Right atrium auricular region (tissue), 2 donors: Measurements from ENCODE around the gene DMD. TPM values are rescaled to one million over a fixed set of nuclear protein-coding genes. Genes with fewer than 3 reads are reported as not detected.

Source experiments
- DNase-seq: peaks from one replicate; pipeline ENCODE4 v3.0.0-alpha.2; 2019; ENCODE audit warnings: low spot score
- H3K27ac ChIP-seq, 2 donors: fragments of 200-600 bp; sonication (generic); 1 replicate in 1 of 2; 2 replicates in 1 of 2; pipeline ENCODE4 v1.5.1; 2016 to 2019
- H3K27me3 ChIP-seq, 2 donors: fragments of 200-600 bp; sonication (generic); one replicate each; pipeline versions ENCODE4 v1.5.1 to v1.6.0; 2017 to 2019
- H3K36me3 ChIP-seq: fragments of 200-600 bp; sonication (generic); one replicate; pipeline ENCODE4 v1.5.1; 2016
- H3K4me1 ChIP-seq, 2 donors: fragments of 200-600 bp; sonication (generic); one replicate each; pipeline versions ENCODE4 v1.5.1 to v1.6.0; 2017 to 2019
- H3K4me3 ChIP-seq, 2 donors: fragments of 200-600 bp; sonication (generic); 1 replicate in 1 of 2; 2 replicates in 1 of 2; pipeline ENCODE4 v1.5.1; 2017 to 2019; ENCODE audit warnings: mild to moderate bottlenecking in 1 of 2, moderate library complexity in 1 of 2
- H3K9me3 ChIP-seq, 2 donors: fragments of 200-600 bp; sonication (generic); one replicate each; pipeline ENCODE4 v1.5.1; 2019
- CTCF ChIP-seq, 2 donors: fragments of 200-600 bp; sonication (generic); IDR thresholded peaks; one replicate each; pipeline ENCODE4 v1.5.1; 2019; ENCODE audit warnings: antibody characterized with exemption in 2 of 2
- total RNA-seq, 2 donors: library from RNA; depleted of rRNA; stranded (reverse); fragments of >200 nt; gene quantifications; one replicate each; pipeline ENCODE4 v1.1.0, GENCODE V29; 2016

Gene DMD
- total RNA-seq, 2 donors from 2014 or later: 111 to 135 TPM

- H3K27ac ChIP-seq: no peak overlapping the region
- TF ChIP-seq CTCF (IDR thresholded peaks at IDR 0.05): no peak
Measured at GRCh38 chrX:31661280-31661810, 1550.0 kb downstream of the DMD start.

DNA sequence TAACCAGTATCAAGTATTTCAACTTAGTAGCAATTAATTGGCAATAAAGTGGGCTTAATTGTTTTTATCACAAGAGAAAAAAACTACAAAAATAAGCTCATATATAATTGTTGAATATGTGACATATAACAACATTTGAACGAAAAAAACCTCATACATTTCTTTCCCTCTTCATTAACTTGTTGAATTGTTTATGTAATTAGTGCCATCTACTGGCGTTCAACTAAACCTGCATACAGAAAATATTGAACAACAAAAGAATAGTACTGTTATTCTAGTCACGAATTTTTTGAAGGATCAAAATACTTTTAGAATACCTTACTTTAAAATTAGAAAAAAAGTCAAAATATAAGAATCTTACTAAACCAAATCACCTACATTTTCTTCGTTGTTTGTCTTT lies 1553.0 kb downstream of the DMD start:
- peak; percentile 33 to 63 for TF ChIP-seq CTCF (IDR thresholded peaks at IDR 0.05)
- H3K4me1 ChIP-seq: no peaks in the 10 kb centered on the region

More at GRCh38 chrX:31661280-31661810, 1550.0 kb downstream of the DMD start:
- Histone ChIP-seq H3K4me1 (no peaks in the 10 kb centered on the region), H3K27me3 (no peaks in the 10 kb centered on the region), H3K36me3 (no peaks in the 10 kb centered on the region), H3K4me3 (no peak overlapping the region), H3K9me3 (no peaks in the 10 kb centered on the region)
- no peak for DNase-seq

GRCh38 chrX:31656013-31656412 lies 1555.3 kb downstream of the DMD start:
- Histone ChIP-seq H3K4me3 (no peak overlapping the region), H3K27ac (no peak overlapping the region), H3K36me3 (no peaks in the 10 kb centered on the region), H3K9me3 (no peaks in the 10 kb centered on the region), H3K4me1 (no peaks in the 10 kb centered on the region), H3K27me3 (no peaks in the 10 kb centered on the region)
- no peak for DNase-seq
- no peak for TF ChIP-seq CTCF (IDR thresholded peaks at IDR 0.05)

More for the DNA sequence above, 1553.0 kb downstream of the DMD start:
- no peak for DNase-seq
- no peak overlapping the region for H3K27ac ChIP-seq
- no peaks in the 10 kb centered on the region for H3K9me3 ChIP-seq
- H3K27me3 ChIP-seq: no peaks in the 10 kb centered on the region
- no peak overlapping the region for H3K4me3 ChIP-seq
- no peaks in the 10 kb centered on the region for H3K36me3 ChIP-seq

GRCh38 chrX:31653422-31653821 lies 1557.9 kb downstream of the DMD start:
- H3K36me3 ChIP-seq: no peaks in the 10 kb centered on the region
- H3K27ac ChIP-seq: no peak overlapping the region
- no peaks in the 10 kb centered on the region for H3K9me3 ChIP-seq
- no peaks in the 10 kb centered on the region for H3K4me1 ChIP-seq
- no peaks in the 10 kb centered on the region for H3K27me3 ChIP-seq
- DNase-seq: no peak
- no peak overlapping the region for H3K4me3 ChIP-seq
- no peak for TF ChIP-seq CTCF (IDR thresholded peaks at IDR 0.05)

DNA sequence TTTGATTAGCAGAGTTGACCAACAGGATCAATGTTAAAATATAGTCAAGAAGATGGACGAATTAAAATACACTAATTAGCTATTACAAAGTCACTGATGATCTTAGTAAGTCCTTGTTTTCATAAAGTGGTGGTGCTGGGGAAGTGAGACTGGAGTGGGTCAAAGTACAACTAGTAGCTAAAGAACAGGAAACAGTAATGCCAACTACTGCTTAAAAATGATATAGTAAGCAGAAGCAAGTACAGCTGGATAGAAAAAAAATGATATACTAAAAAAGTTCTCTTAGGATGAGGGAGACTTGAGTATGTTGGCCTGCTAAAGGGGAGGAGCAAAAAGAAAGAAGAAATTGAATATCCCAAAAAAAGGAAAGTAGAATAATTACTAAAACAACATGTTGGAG lies 1558.7 kb downstream of the DMD start:
- Histone ChIP-seq H3K9me3 (no peaks in the 10 kb centered on the region), H3K27me3 (no peaks in the 10 kb centered on the region), H3K4me3 (no peak overlapping the region), H3K36me3 (no peaks in the 10 kb centered on the region), H3K27ac (no peak overlapping the region), H3K4me1 (no peaks in the 10 kb centered on the region)
- DNase-seq: no peak
- TF ChIP-seq CTCF (IDR thresholded peaks at IDR 0.05): no peak

DNA sequence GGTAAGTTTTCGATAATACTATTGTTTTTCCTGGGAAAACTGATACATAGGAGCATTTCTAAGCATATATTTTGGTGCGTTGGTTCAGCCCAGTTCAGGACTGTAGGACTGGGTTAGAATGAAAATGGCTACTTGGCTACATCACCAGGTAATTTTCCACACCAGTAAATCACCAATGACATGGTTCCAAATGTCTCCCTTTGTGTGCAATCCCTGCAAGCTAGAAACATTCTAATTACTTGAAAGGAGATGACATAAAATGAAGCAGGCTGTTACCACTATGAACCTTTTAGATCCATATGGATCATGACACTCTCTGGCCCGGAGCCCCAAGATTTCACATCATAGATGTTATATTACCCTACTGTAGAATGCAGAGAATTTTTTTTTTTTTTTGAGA lies 1562.1 kb downstream of the DMD start:
- no peak overlapping the region for H3K4me3 ChIP-seq
- TF ChIP-seq CTCF (IDR thresholded peaks at IDR 0.05): no peak
- no peaks in the 10 kb centered on the region for H3K27me3 ChIP-seq
- no peaks in the 10 kb centered on the region for H3K36me3 ChIP-seq
- no peak overlapping the region for H3K27ac ChIP-seq
- H3K9me3 ChIP-seq: no peaks in the 10 kb centered on the region
- H3K4me1 ChIP-seq: no peaks in the 10 kb centered on the region
- DNase-seq: no peak
